ENCODE measurements around the gene A1BG. TPM values are rescaled to one million over a fixed set of nuclear protein-coding genes. Genes with fewer than 3 reads are reported as not detected.

A1BG gene
- total RNA-seq, 1 experiment from 2014 or later: 1.2 TPM

DNA sequence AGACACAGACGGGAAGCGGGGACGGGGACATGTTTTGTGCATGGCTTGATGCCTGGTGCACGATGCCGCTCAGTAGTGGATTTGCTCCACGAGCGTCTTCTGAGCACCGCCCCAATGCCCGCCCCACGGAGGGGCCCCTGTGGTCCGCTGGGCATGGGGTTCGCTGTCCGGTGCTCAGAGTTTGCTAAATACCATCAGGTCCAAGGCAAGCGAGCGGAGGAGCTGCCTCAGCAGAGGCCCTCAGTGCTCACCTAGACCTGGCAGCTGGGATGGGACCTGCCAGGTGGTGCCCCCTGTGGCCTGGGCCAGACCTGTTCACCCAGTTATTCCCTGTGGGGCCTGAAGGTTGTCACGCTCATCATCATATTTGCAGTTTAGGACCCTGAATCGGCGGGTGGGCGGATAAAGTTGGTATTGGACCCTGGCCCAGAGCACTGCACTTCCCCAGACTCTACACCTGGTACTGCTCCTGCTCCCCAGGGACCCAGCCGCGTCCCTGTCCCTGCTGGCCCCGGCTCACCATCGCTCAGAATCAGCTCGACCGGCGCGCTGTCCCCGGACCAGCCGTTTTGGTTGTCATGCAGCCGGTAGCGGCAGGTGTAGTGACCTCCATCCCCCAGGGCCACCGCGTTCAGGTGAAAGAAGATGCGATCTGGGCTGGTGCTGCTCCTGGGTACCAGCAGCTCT is 2.3 kb downstream of the A1BG start:
- no TSS peak for BruUV-seq (replicated peaks)
- DNase-seq (ENCODE audit: low read depth, low spot score) (no peak), ATAC-seq (peak; percentile 35; the same call in 1 of the 2 replicates)
- no peaks in the 10 kb centered on the region for H3K79me2 ChIP-seq (ENCODE audit: insufficient read depth, low read length)
- H3K9ac ChIP-seq (ENCODE audit: low read length): no peak overlapping the region
- no peak overlapping the region for H3K4me3 ChIP-seq (replicated peaks in 1 of 2; ENCODE audit: low read depth in 1 of 2, low read length in 2 of 2)
- no peak overlapping the region for H3K4me2 ChIP-seq (ENCODE audit: low read length)
- no peaks in the 10 kb centered on the region for H3K4me1 ChIP-seq (ENCODE audit: control insufficient read depth in 1 of 2, insufficient read depth in 2 of 2, low read length in 2 of 2)
- TF ChIP-seq CEBPB (IDR thresholded peaks at IDR 0.05; ENCODE audit: low read depth) (no peak), SRF (IDR thresholded peaks at IDR 0.05; ENCODE audit: low read depth) (no peak), YY1 (IDR thresholded peaks at IDR 0.05; ENCODE audit: extremely low read depth, insufficient replicate concordance, low read depth, low read length) (no peak), EZH2 (IDR thresholded peaks at IDR 0.05) (no peak), TCF7L2 (IDR thresholded peaks at IDR 0.05; ENCODE audit: borderline replicate concordance, extremely low read depth, insufficient read depth, insufficient read length) (no peak), POLR2A (IDR thresholded peaks at IDR 0.05; ENCODE audit: borderline replicate concordance, extremely low read depth, insufficient read depth, insufficient read length) (no peak), POLR2AphosphoS5 (IDR thresholded peaks at IDR 0.05; ENCODE audit: low read depth, low read length) (no peak), FOSL1 (IDR thresholded peaks at IDR 0.05; ENCODE audit: low read depth) (no peak), EGR1 (IDR thresholded peaks at IDR 0.05; ENCODE audit: low read depth) (no peak), RAD21 (IDR thresholded peaks at IDR 0.05; ENCODE audit: low read depth) (no peak), SP1 (IDR thresholded peaks at IDR 0.05; ENCODE audit: low read depth) (no peak)
- TF ChIP-seq, protein P1, sequence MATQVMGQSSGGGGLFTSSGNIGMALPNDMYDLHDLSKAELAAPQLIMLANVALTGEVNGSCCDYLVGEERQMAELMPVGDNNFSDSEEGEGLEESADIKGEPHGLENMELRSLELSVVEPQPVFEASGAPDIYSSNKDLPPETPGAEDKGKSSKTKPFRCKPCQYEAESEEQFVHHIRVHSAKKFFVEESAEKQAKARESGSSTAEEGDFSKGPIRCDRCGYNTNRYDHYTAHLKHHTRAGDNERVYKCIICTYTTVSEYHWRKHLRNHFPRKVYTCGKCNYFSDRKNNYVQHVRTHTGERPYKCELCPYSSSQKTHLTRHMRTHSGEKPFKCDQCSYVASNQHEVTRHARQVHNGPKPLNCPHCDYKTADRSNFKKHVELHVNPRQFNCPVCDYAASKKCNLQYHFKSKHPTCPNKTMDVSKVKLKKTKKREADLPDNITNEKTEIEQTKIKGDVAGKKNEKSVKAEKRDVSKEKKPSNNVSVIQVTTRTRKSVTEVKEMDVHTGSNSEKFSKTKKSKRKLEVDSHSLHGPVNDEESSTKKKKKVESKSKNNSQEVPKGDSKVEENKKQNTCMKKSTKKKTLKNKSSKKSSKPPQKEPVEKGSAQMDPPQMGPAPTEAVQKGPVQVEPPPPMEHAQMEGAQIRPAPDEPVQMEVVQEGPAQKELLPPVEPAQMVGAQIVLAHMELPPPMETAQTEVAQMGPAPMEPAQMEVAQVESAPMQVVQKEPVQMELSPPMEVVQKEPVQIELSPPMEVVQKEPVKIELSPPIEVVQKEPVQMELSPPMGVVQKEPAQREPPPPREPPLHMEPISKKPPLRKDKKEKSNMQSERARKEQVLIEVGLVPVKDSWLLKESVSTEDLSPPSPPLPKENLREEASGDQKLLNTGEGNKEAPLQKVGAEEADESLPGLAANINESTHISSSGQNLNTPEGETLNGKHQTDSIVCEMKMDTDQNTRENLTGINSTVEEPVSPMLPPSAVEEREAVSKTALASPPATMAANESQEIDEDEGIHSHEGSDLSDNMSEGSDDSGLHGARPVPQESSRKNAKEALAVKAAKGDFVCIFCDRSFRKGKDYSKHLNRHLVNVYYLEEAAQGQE (IDR thresholded peaks at IDR 0.05; ENCODE audit: low read depth): no peak
- TF ChIP-seq, protein P2, sequence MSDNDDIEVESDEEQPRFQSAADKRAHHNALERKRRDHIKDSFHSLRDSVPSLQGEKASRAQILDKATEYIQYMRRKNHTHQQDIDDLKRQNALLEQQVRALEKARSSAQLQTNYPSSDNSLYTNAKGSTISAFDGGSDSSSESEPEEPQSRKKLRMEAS (IDR thresholded peaks at IDR 0.05): no peak
- TF ChIP-seq, protein P3, sequence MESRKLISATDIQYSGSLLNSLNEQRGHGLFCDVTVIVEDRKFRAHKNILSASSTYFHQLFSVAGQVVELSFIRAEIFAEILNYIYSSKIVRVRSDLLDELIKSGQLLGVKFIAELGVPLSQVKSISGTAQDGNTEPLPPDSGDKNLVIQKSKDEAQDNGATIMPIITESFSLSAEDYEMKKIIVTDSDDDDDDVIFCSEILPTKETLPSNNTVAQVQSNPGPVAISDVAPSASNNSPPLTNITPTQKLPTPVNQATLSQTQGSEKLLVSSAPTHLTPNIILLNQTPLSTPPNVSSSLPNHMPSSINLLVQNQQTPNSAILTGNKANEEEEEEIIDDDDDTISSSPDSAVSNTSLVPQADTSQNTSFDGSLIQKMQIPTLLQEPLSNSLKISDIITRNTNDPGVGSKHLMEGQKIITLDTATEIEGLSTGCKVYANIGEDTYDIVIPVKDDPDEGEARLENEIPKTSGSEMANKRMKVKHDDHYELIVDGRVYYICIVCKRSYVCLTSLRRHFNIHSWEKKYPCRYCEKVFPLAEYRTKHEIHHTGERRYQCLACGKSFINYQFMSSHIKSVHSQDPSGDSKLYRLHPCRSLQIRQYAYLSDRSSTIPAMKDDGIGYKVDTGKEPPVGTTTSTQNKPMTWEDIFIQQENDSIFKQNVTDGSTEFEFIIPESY (IDR thresholded peaks at IDR 0.05; ENCODE audit: extremely low read depth, insufficient replicate concordance, low read length): no peak
- TF ChIP-seq, protein P4, sequence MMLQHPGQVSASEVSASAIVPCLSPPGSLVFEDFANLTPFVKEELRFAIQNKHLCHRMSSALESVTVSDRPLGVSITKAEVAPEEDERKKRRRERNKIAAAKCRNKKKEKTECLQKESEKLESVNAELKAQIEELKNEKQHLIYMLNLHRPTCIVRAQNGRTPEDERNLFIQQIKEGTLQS (IDR thresholded peaks at IDR 0.05): no peak
- TF ChIP-seq, protein P5, sequence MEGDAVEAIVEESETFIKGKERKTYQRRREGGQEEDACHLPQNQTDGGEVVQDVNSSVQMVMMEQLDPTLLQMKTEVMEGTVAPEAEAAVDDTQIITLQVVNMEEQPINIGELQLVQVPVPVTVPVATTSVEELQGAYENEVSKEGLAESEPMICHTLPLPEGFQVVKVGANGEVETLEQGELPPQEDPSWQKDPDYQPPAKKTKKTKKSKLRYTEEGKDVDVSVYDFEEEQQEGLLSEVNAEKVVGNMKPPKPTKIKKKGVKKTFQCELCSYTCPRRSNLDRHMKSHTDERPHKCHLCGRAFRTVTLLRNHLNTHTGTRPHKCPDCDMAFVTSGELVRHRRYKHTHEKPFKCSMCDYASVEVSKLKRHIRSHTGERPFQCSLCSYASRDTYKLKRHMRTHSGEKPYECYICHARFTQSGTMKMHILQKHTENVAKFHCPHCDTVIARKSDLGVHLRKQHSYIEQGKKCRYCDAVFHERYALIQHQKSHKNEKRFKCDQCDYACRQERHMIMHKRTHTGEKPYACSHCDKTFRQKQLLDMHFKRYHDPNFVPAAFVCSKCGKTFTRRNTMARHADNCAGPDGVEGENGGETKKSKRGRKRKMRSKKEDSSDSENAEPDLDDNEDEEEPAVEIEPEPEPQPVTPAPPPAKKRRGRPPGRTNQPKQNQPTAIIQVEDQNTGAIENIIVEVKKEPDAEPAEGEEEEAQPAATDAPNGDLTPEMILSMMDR (IDR thresholded peaks at IDR 0.05 in 2 of 3, conservative IDR thresholded peaks at IDR 0.05 in 1 of 3; ENCODE audit: borderline replicate concordance in 1 of 3, insufficient read depth in 1 of 3, low read depth in 2 of 3, low read length in 2 of 3): no peak
- no peaks in the 10 kb centered on the region for H3K9me2 ChIP-seq (ENCODE audit: insufficient read depth)
- no peaks in the 10 kb centered on the region for H4K20me1 ChIP-seq (ENCODE audit: insufficient read depth)
- no peak overlapping the region for H3K27ac ChIP-seq (ENCODE audit: low read depth, low read length)
- no peaks in the 10 kb centered on the region for H3K27me3 ChIP-seq (ENCODE audit: insufficient read depth, low read length)
- ChIA-PET POLR2A (no interaction called here), CTCF (no interaction called here), RAD21 (ENCODE audit: low non-redundant PET in 1 of 2, low total read pairs in 2 of 2, uncharacterized antibody in 2 of 2, unreplicated experiment in 2 of 2) (no interaction called here)
- no peaks in the 10 kb centered on the region for H3K9me3 ChIP-seq (ENCODE audit: control insufficient read depth in 1 of 2, insufficient read depth in 1 of 2, low read depth in 1 of 2, low read length in 2 of 2)
- H2AFZ ChIP-seq (ENCODE audit: low read depth, low read length, poor library complexity, severe bottlenecking): no peak overlapping the region
- H3K36me3 ChIP-seq (ENCODE audit: control insufficient read depth in 1 of 2, insufficient read depth in 2 of 2, low read length in 2 of 2): no peaks in the 10 kb centered on the region
- intact Hi-C loops (cut with micrococcal nuclease): no loop called here
